ENCODE results near the gene ITCH.
"Not testable (repeated sequence)": the region's sequence is repeated elsewhere in the genome, so short reads cannot be mapped to it uniquely, and the experiment has no call there.

The ITCH gene

GRCh38 chr20:34363062-34363464, at the start of gene ITCH:
Gene ITCH, plus strand, starts transcription at chr20:34363273. Its CDS starts 30,539 bp downstream, at chr20:34393812.
- no peaks in the 10 kb centered on the region for H3K9me3 Mint-ChIP-seq
- H3K27ac Mint-ChIP-seq = peak within 1 kb of the TSS; percentile 98
- no peaks in the 10 kb centered on the region for H3K27me3 Mint-ChIP-seq (ENCODE audit: low read depth)
- peak; percentile 92 for DNase-seq (ENCODE audit: low spot score)
- peak within 1 kb of the TSS; percentile 91 for H3K4me3 Mint-ChIP-seq
- peaks cover 30% of the 10 kb centered on the region for H3K4me1 Mint-ChIP-seq (ENCODE audit: low read depth)
- peaks cover 23% of the 10 kb centered on the region for H3K36me3 Mint-ChIP-seq (ENCODE audit: low read depth)

- Mint-ChIP-seq H3K4me3 (no peak overlapping the region), H3K9me3 (no peaks in the 10 kb centered on the region), H3K27me3 (ENCODE audit: low read depth) (peaks cover 31% of the 10 kb centered on the region), H3K4me1 (ENCODE audit: low read depth) (peaks cover 7% of the 10 kb centered on the region), H3K36me3 (ENCODE audit: low read depth) (no peaks in the 10 kb centered on the region), H3K27ac (no peak overlapping the region)
- no peak for DNase-seq (ENCODE audit: low spot score)
Measured at GRCh38 chr20:34315236-34315635, 47.8 kb upstream of the ITCH start.

DNA sequence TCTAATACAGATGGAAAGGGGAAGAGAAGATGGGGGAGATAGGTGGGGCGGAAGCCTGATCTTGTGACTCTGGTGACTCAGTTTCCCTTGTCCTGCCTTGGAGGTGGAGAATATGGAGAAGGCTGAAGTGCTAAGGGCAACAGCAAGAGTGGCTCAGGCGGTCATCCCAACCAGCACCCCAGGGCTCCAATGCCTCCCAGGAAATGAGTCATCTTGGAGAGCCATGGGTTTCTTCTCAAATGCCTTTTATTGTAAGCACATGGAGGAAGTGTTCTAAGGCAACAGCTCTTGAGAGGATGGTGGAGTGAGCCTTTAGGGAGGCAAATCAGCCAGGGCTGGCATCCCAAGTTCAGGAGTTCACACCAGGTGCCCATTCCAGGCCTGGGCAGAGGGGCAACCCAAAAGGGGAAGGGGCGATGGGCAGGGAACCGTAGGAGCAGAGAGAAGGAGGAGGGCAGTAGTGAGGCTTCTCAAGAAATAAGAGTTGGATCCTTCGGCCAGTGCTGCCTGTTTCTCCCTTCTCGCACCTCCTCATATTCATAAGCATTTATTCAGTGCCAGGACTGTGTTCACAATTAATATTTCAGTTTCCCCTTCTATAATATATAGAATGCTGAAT, 46.8 kb upstream of the ITCH start:
- Mint-ChIP-seq H3K9me3 (no peaks in the 10 kb centered on the region), H3K4me3 (no peak overlapping the region), H3K36me3 (ENCODE audit: low read depth) (no peaks in the 10 kb centered on the region), H3K27me3 (ENCODE audit: low read depth) (peaks cover 26% of the 10 kb centered on the region), H3K4me1 (ENCODE audit: low read depth) (peaks cover 7% of the 10 kb centered on the region), H3K27ac (no peak overlapping the region)
- no peak for DNase-seq (ENCODE audit: low spot score)

GRCh38 chr20:34318609-34319443, 44.2 kb upstream of the ITCH start:
- H3K4me1 Mint-ChIP-seq (ENCODE audit: low read depth) = peaks cover 1% of the 10 kb centered on the region
- H3K36me3 Mint-ChIP-seq (ENCODE audit: low read depth) = no peaks in the 10 kb centered on the region
- no peaks in the 10 kb centered on the region for H3K9me3 Mint-ChIP-seq
- H3K27me3 Mint-ChIP-seq (ENCODE audit: low read depth) = peaks cover 13% of the 10 kb centered on the region
- H3K4me3 Mint-ChIP-seq = no peak overlapping the region
- no peak for DNase-seq (ENCODE audit: low spot score)
- H3K27ac Mint-ChIP-seq = no peak overlapping the region

GRCh38 chr20:34320861-34321260, 42.2 kb upstream of the ITCH start:
- Mint-ChIP-seq H3K27ac (no peak overlapping the region), H3K4me3 (no peak overlapping the region), H3K27me3 (ENCODE audit: low read depth) (peaks cover 17% of the 10 kb centered on the region), H3K4me1 (ENCODE audit: low read depth) (no peaks in the 10 kb centered on the region), H3K9me3 (no peaks in the 10 kb centered on the region), H3K36me3 (ENCODE audit: low read depth) (no peaks in the 10 kb centered on the region)
- no peak for DNase-seq (ENCODE audit: low spot score)

DNA sequence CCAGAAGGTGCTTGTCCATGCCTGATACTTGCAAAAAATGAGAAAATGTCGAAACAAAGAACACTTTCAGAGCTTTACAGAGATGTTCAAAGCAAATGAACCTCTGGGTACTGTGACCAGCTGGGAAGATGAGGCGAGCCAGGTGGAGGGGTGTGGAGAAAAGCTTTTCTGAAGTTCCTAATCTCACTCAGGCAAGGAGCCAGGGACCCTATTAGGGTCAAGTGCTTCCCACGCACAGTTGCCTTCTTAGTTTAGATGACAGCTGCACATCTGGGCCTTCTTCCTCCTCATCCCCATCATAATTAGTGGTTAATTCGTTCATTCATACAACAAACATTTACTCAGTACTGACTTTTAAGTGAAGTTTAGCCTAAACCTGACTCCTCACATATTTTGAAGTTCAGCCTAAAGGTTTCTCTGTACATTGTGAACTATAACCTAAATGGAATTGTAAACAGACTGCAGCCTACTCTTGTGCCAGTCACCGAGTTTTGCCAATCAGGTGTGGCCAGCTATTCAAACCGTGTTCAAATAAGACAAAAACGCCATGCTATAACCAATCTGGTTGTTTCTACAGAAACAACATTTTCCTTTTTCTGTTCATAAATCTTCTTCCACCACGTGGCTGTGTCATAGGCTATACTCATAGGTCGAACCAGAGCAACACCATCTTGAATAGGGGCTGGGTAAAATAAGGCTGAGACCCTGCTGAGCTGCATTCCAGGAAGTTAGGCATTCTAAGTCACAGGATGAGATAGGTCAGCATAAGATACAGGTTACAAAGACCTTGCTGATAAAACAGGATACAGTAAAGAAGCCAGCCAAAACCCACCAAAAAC, 40.6 kb upstream of the ITCH start:
- no peak overlapping the region for H3K27ac Mint-ChIP-seq
- no peaks in the 10 kb centered on the region for H3K36me3 Mint-ChIP-seq (ENCODE audit: low read depth)
- no peaks in the 10 kb centered on the region for H3K4me1 Mint-ChIP-seq (ENCODE audit: low read depth)
- DNase-seq (ENCODE audit: low spot score) = no peak
- H3K4me3 Mint-ChIP-seq = no peak overlapping the region
- H3K27me3 Mint-ChIP-seq (ENCODE audit: low read depth) = peaks cover 17% of the 10 kb centered on the region
- H3K9me3 Mint-ChIP-seq = no peaks in the 10 kb centered on the region

- Mint-ChIP-seq H3K36me3 (ENCODE audit: low read depth) (no peaks in the 10 kb centered on the region), H3K4me1 (ENCODE audit: low read depth) (peaks cover 2% of the 10 kb centered on the region), H3K4me3 (no peak overlapping the region), H3K9me3 (no peaks in the 10 kb centered on the region), H3K27ac (no peak overlapping the region), H3K27me3 (ENCODE audit: low read depth) (peaks cover 11% of the 10 kb centered on the region)
- DNase-seq (ENCODE audit: low spot score) = no peak
Measured at GRCh38 chr20:34324541-34324940, 38.5 kb upstream of the ITCH start.

DNA sequence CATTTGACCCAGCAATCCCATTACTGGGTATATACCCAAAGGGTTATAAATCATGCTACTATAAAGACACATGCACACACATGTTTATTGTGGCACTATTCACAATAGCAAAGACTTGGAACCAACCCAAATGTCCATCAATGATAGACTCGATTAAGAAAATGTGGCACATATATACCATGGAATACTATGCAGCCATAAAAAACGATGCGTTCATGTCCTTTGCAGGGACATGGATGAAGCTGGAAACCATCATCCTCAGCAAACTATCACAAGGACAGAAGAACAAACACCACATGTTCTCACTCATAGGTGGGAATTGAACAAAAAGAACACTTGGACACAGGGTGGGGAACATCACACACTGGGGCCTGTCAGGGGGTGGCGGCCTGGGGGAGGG, 34.9 kb upstream of the ITCH start:
- not testable (repeated sequence) for H3K27me3 Mint-ChIP-seq (ENCODE audit: low read depth); H3K4me1 Mint-ChIP-seq (ENCODE audit: low read depth); H3K9me3 Mint-ChIP-seq; H3K27ac Mint-ChIP-seq; DNase-seq (ENCODE audit: low spot score); H3K4me3 Mint-ChIP-seq; H3K36me3 Mint-ChIP-seq (ENCODE audit: low read depth)

- Mint-ChIP-seq H3K27me3 (ENCODE audit: low read depth) (peaks cover 4% of the 10 kb centered on the region), H3K4me1 (ENCODE audit: low read depth) (peaks cover 2% of the 10 kb centered on the region), H3K27ac (no peak overlapping the region), H3K36me3 (ENCODE audit: low read depth) (no peaks in the 10 kb centered on the region), H3K4me3 (no peak overlapping the region), H3K9me3 (no peaks in the 10 kb centered on the region)
- no peak for DNase-seq (ENCODE audit: low spot score)
Measured at GRCh38 chr20:34328928-34329677, 34.0 kb upstream of the ITCH start.

- not testable (repeated sequence) for H3K27ac Mint-ChIP-seq; H3K4me3 Mint-ChIP-seq; H3K36me3 Mint-ChIP-seq (ENCODE audit: low read depth); H3K27me3 Mint-ChIP-seq (ENCODE audit: low read depth); H3K9me3 Mint-ChIP-seq; DNase-seq (ENCODE audit: low spot score); H3K4me1 Mint-ChIP-seq (ENCODE audit: low read depth)
Measured at GRCh38 chr20:34330861-34331544, 32.1 kb upstream of the ITCH start.

GRCh38 chr20:34331838-34332237, 31.2 kb upstream of the ITCH start:
- no peaks in the 10 kb centered on the region for H3K9me3 Mint-ChIP-seq
- no peaks in the 10 kb centered on the region for H3K36me3 Mint-ChIP-seq (ENCODE audit: low read depth)
- H3K27me3 Mint-ChIP-seq (ENCODE audit: low read depth) = no peaks in the 10 kb centered on the region
- H3K4me1 Mint-ChIP-seq (ENCODE audit: low read depth) = peaks cover 2% of the 10 kb centered on the region
- H3K27ac Mint-ChIP-seq = no peak overlapping the region
- no peak overlapping the region for H3K4me3 Mint-ChIP-seq
- no peak for DNase-seq (ENCODE audit: low spot score)

DNA sequence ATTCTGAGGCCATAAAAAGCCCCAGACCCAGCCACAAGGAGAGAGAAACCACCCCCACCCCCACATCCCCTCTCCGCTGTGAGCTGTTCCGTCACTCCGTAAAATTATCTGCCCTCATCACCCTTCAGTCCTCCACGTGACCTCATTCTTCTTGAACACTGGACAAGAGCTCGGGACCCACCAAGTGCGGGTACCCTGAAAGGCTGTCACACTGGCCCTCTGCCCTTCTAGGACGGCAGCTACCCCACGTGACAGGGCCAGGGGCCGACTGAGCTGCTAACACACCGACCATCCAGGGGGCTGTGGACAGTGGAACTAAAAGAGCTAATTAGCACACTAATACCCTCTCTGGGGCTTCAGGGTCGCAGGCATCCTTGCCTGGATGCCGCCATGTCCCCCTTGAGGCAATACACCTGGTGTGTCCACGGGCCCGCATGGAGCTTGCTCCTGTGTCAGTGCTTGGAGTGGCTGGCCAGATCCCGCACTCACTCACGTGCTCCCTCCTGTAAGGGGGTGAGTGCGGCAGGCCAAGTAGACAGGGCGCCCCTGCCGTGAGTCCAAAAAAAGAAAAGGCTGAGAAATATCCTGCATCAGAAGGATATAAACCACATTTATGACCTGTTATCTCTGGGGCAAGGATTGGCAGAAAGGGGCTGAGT, 30.7 kb upstream of the ITCH start:
- no peaks in the 10 kb centered on the region for H3K27me3 Mint-ChIP-seq (ENCODE audit: low read depth)
- H3K4me1 Mint-ChIP-seq (ENCODE audit: low read depth) = peaks cover 2% of the 10 kb centered on the region
- H3K4me3 Mint-ChIP-seq = no peak overlapping the region
- H3K27ac Mint-ChIP-seq = no peak overlapping the region
- no peak for DNase-seq (ENCODE audit: low spot score)
- no peaks in the 10 kb centered on the region for H3K36me3 Mint-ChIP-seq (ENCODE audit: low read depth)
- no peaks in the 10 kb centered on the region for H3K9me3 Mint-ChIP-seq

- Mint-ChIP-seq H3K9me3 (no peaks in the 10 kb centered on the region), H3K4me3 (no peak overlapping the region), H3K27ac (no peak overlapping the region), H3K27me3 (ENCODE audit: low read depth) (no peaks in the 10 kb centered on the region), H3K4me1 (ENCODE audit: low read depth) (no peaks in the 10 kb centered on the region), H3K36me3 (ENCODE audit: low read depth) (no peaks in the 10 kb centered on the region)
- DNase-seq (ENCODE audit: low spot score) = no peak
Measured at GRCh38 chr20:34333786-34334185, 29.3 kb upstream of the ITCH start.

Measured in T-helper 2 cell treated with Interferon-gamma antibody and Interleukin-4, amounts not matched to agents 5 μg/mL and 100 μg/mL, for 36 hours (primary cell).